NB4 (cell line): ENCODE measurements around the gene NOTUM.

Source experiments
- CTCF ChIP-seq: IDR thresholded peaks from one replicate; pipeline ENCODE4 v1.5.1; 2012; ENCODE audit warnings: low read depth, low read length
- POLR2A ChIP-seq: IDR thresholded peaks from 2 replicates; pipeline ENCODE4 v1.6.1; 2011; ENCODE audit warnings: mild to moderate bottlenecking; ENCODE audit not compliant: insufficient read length; ENCODE audit errors: extremely low read depth

- TF ChIP-seq CTCF, result no peak
- peak; percentile 35 for TF ChIP-seq POLR2A
Observed at GRCh38 chr17:81911277-81911961, 49.6 kb downstream of the NOTUM start, which contains the start of gene PCYT2.
